ENCODE results near the gene SPATA31C1. TPM values are rescaled to one million over a fixed set of nuclear protein-coding genes. Genes with fewer than 3 reads are reported as not detected.

Gene SPATA31C1
- total RNA-seq, 2 experiments from 2014 or later, result not detected

GRCh38 chr9:87886210-87886932 is 31.4 kb upstream of the SPATA31C1 start:
- no peak for TF ChIP-seq CTCF (IDR thresholded peaks at IDR 0.05)
- DNase-seq, result no peak
- CTCF ChIA-PET, result no interaction called here

GRCh38 chr9:87886933-87887505 is 30.7 kb upstream of the SPATA31C1 start:
- H3K9me3 Mint-ChIP-seq, result no peaks in the 10 kb centered on the region
- Histone ChIP-seq H3K27ac (ENCODE audit: low read depth in 1 of 2, low read length in 2 of 2) (no peak overlapping the region), H3K36me3 (ENCODE audit: insufficient read depth, low read length) (no peaks in the 10 kb centered on the region), H3K4me1 (ENCODE audit: insufficient read depth, low read length) (no peaks in the 10 kb centered on the region), H3K4me3 (ENCODE audit: low read length) (no peak overlapping the region), H3K9me3 (ENCODE audit: control insufficient read depth in 1 of 2, insufficient read depth in 1 of 2, low read length in 2 of 2) (no peaks in the 10 kb centered on the region), H3K27me3 (ENCODE audit: control insufficient read depth in 1 of 2, insufficient read depth in 2 of 2, low read length in 2 of 2) (no peaks in the 10 kb centered on the region)
- ChIA-PET POLR2A (no interaction called here), CTCF (no interaction called here)
- ATAC-seq (ENCODE audit: poor library complexity) (no peak), DNase-seq (no peak)
- H3K27me3 Mint-ChIP-seq, result no peaks in the 10 kb centered on the region
- no peaks in the 10 kb centered on the region for H3K36me3 Mint-ChIP-seq (ENCODE audit: low read depth)
- H3K27ac Mint-ChIP-seq, result no peak overlapping the region
- intact Hi-C loops (cut with DNase I, micrococcal nuclease), result no loop called here
- no peak for TF ChIP-seq CTCF (IDR thresholded peaks at IDR 0.05)
- no peaks in the 10 kb centered on the region for H3K4me1 Mint-ChIP-seq (ENCODE audit: low read depth)
- H3K4me3 Mint-ChIP-seq, result no peak overlapping the region

More at GRCh38 chr9:87886210-87886932, 31.4 kb upstream of the SPATA31C1 start:
- no peaks in the 10 kb centered on the region for H3K27me3 ChIP-seq (ENCODE audit: control insufficient read depth in 1 of 2, insufficient read depth in 2 of 2, low read length in 2 of 2)
- Mint-ChIP-seq H3K27ac (no peak overlapping the region), H3K36me3 (ENCODE audit: low read depth) (no peaks in the 10 kb centered on the region), H3K9me3 (no peaks in the 10 kb centered on the region), H3K4me3 (no peak overlapping the region), H3K4me1 (ENCODE audit: low read depth) (no peaks in the 10 kb centered on the region), H3K27me3 (no peaks in the 10 kb centered on the region)
- no peak overlapping the region for H3K4me3 ChIP-seq (ENCODE audit: low read length)
- intact Hi-C loops (cut with DNase I, micrococcal nuclease), result no loop called here
- H3K27ac ChIP-seq (ENCODE audit: low read depth in 1 of 2, low read length in 2 of 2), result no peak overlapping the region
- no peaks in the 10 kb centered on the region for H3K9me3 ChIP-seq (ENCODE audit: control insufficient read depth in 1 of 2, insufficient read depth in 1 of 2, low read length in 2 of 2)
- H3K36me3 ChIP-seq (ENCODE audit: insufficient read depth, low read length), result no peaks in the 10 kb centered on the region
- no peaks in the 10 kb centered on the region for H3K4me1 ChIP-seq (ENCODE audit: insufficient read depth, low read length)
- no peak for ATAC-seq (ENCODE audit: poor library complexity)
- POLR2A ChIA-PET, result no interaction called here

GRCh38 chr9:87887661-87888480 is 29.9 kb upstream of the SPATA31C1 start:
- no peak overlapping the region for H3K27ac Mint-ChIP-seq
- POLR2A ChIA-PET, result no interaction called here
- H3K9me3 Mint-ChIP-seq, result no peaks in the 10 kb centered on the region

More at GRCh38 chr9:87887661-87888480, 29.9 kb upstream of the SPATA31C1 start:
- no peak for TF ChIP-seq CTCF (IDR thresholded peaks at IDR 0.05)
- ATAC-seq (ENCODE audit: poor library complexity), result no peak
- H3K9me3 ChIP-seq (ENCODE audit: control insufficient read depth in 1 of 2, insufficient read depth in 1 of 2, low read length in 2 of 2), result no peaks in the 10 kb centered on the region
- H3K27ac ChIP-seq (ENCODE audit: low read depth in 1 of 2, low read length in 2 of 2), result no peak overlapping the region
- Mint-ChIP-seq H3K4me3 (no peak overlapping the region), H3K36me3 (ENCODE audit: low read depth) (no peaks in the 10 kb centered on the region), H3K4me1 (ENCODE audit: low read depth) (no peaks in the 10 kb centered on the region), H3K27me3 (no peaks in the 10 kb centered on the region)
- H3K36me3 ChIP-seq (ENCODE audit: insufficient read depth, low read length), result no peaks in the 10 kb centered on the region
- no peak overlapping the region for H3K4me3 ChIP-seq (ENCODE audit: low read length)
- H3K27me3 ChIP-seq (ENCODE audit: control insufficient read depth in 1 of 2, insufficient read depth in 2 of 2, low read length in 2 of 2), result no peaks in the 10 kb centered on the region
- no peak for DNase-seq
- CTCF ChIA-PET, result no interaction called here
- no peaks in the 10 kb centered on the region for H3K4me1 ChIP-seq (ENCODE audit: insufficient read depth, low read length)
- intact Hi-C loops (cut with DNase I, micrococcal nuclease), result no loop called here

Data from CD4-positive, alpha-beta T cell (primary cell).